ENCODE results near the gene RNF144A. TPM values are rescaled to one million over a fixed set of nuclear protein-coding genes. Genes with fewer than 3 reads are reported as not detected.

Gene RNF144A
- total and polyA plus RNA-seq, 2 experiments from 2014 or later = 2.8 to 14.7 TPM

DNA sequence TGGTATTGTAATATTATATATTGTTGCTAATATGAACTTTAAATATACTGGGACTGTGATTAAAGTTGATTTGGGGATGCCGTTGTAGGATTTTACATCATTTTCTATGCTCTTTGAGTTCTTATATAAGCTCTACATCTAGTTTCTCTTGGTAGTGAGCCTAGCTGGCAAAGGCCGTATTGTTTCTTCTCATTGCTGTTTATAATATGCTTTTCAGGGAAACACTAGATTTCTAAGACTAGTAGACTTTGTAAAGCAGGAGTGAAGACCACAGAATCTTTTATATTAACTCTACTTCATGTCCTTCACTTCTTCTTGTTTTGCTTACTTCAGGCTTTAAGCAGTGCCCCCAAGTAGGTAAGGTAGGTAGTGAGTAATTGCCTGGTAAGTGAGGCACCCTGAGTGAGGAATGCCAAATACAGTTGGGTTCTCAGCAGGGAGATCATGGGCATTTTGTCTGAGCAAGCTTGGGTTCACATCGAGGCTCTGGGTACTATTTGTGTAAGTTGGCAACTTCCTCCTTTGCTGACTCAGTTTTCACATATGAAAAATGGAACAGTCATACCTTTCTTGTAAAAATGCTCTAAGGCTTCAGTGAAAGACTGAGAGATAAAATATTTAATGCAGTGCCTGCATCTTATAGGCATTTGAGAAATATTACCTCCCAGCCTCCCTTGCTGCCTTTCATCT lies 96.4 kb downstream of the RNF144A start:
- DNase-seq (ENCODE audit: low spot score) (no peak), ATAC-seq (no peak)
- H3K27me3 Mint-ChIP-seq (ENCODE audit: insufficient read depth, low read depth, poor library complexity) = peaks cover 3% of the 10 kb centered on the region
- Histone ChIP-seq H3K4me1 (ENCODE audit: insufficient read depth) (0 out of 2 replicates have a peak, but pooled peaks cover 6% of the 10 kb centered on the region), H4K20me1 (replicated peaks; ENCODE audit: insufficient read depth) (no peaks in the 10 kb centered on the region), H2AFZ (no peak overlapping the region), H3K27ac (ENCODE audit: low read depth) (no peak overlapping the region), H3K27me3 (ENCODE audit: insufficient read depth) (no peaks in the 10 kb centered on the region), H3K36me3 (ENCODE audit: insufficient read depth) (no peaks in the 10 kb centered on the region), H3K79me2 (replicated peaks; ENCODE audit: insufficient read depth) (no peaks in the 10 kb centered on the region), H3K4me3 (no peak overlapping the region), H3K4me2 (no peak overlapping the region), H3K9me2 (ENCODE audit: insufficient read depth) (no peaks in the 10 kb centered on the region), H3F3A (replicated peaks; ENCODE audit: low read depth) (no peaks in the 10 kb centered on the region)
- H3K9me3 Mint-ChIP-seq = no peaks in the 10 kb centered on the region
- H3K4me3 Mint-ChIP-seq = no peak overlapping the region
- H3K27ac Mint-ChIP-seq = no peak overlapping the region
- peaks cover 16% of the 10 kb centered on the region for H3K4me1 Mint-ChIP-seq
- H3K36me3 Mint-ChIP-seq (ENCODE audit: low read depth) = no peaks in the 10 kb centered on the region
- TF ChIP-seq ZNF114 (CRISPR knock-in tag; IDR thresholded peaks at IDR 0.05) = no peak
- TF ChIP-seq, protein P1, sequence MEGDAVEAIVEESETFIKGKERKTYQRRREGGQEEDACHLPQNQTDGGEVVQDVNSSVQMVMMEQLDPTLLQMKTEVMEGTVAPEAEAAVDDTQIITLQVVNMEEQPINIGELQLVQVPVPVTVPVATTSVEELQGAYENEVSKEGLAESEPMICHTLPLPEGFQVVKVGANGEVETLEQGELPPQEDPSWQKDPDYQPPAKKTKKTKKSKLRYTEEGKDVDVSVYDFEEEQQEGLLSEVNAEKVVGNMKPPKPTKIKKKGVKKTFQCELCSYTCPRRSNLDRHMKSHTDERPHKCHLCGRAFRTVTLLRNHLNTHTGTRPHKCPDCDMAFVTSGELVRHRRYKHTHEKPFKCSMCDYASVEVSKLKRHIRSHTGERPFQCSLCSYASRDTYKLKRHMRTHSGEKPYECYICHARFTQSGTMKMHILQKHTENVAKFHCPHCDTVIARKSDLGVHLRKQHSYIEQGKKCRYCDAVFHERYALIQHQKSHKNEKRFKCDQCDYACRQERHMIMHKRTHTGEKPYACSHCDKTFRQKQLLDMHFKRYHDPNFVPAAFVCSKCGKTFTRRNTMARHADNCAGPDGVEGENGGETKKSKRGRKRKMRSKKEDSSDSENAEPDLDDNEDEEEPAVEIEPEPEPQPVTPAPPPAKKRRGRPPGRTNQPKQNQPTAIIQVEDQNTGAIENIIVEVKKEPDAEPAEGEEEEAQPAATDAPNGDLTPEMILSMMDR (conservative IDR thresholded peaks at IDR 0.05; ENCODE audit: low read depth in 2 of 2) = no peak

DNA sequence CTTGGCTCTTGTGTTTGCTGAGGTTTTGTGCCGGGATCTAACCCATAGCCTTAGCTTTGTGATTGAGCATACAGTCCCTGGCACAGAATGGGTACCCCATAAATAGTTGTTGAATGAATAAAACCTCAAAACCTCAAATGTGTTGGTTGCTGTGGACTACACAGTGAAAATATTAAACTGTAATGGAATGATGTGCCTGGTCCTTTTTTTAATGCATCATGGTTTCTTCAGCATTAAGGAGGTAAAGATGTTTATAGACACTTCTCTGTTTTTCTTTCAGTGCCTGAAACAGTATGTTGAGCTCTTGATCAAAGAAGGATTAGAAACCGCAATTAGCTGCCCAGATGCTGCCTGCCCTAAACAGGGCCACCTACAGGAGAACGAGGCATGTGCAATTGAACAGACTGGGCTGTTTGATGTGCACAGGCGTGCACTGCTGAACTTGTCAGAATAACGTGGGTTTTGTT lies 97.0 kb downstream of the RNF144A start:
- no peak overlapping the region for H3K4me2 ChIP-seq
- peak; percentile 74 for ATAC-seq
- H3K79me2 ChIP-seq (replicated peaks; ENCODE audit: insufficient read depth) = no peaks in the 10 kb centered on the region
- H3K36me3 ChIP-seq (ENCODE audit: insufficient read depth) = no peaks in the 10 kb centered on the region
- H3F3A ChIP-seq (replicated peaks; ENCODE audit: low read depth) = no peaks in the 10 kb centered on the region
- no peak overlapping the region for H2AFZ ChIP-seq
- Mint-ChIP-seq H3K9me3 (no peaks in the 10 kb centered on the region), H3K27me3 (ENCODE audit: insufficient read depth, low read depth, poor library complexity) (no peaks in the 10 kb centered on the region), H3K4me3 (no peak overlapping the region), H3K36me3 (ENCODE audit: low read depth) (no peaks in the 10 kb centered on the region), H3K27ac (no peak overlapping the region), H3K4me1 (peaks cover 16% of the 10 kb centered on the region)
- no peak overlapping the region for H3K27ac ChIP-seq (ENCODE audit: low read depth)
- DNase-seq (ENCODE audit: low spot score) = peak; percentile 54
- H3K27me3 ChIP-seq (ENCODE audit: insufficient read depth) = no peaks in the 10 kb centered on the region
- TF ChIP-seq, protein P1 (conservative IDR thresholded peaks at IDR 0.05; ENCODE audit: low read depth in 2 of 2) = peak; percentile 71 to 76
- TF ChIP-seq ZNF331 (CRISPR knock-in tag; IDR thresholded peaks at IDR 0.05; ENCODE audit: low read depth) (no peak), CREB1 (CRISPR knock-in tag; IDR thresholded peaks at IDR 0.05; ENCODE audit: low read depth) (no peak)
- H3K9me2 ChIP-seq (ENCODE audit: insufficient read depth) = no peaks in the 10 kb centered on the region
- H3K4me1 ChIP-seq (ENCODE audit: insufficient read depth) = 0 out of 2 replicates have a peak, but pooled peaks cover 6% of the 10 kb centered on the region
- no peak overlapping the region for H3K4me3 ChIP-seq
- no peaks in the 10 kb centered on the region for H4K20me1 ChIP-seq (replicated peaks; ENCODE audit: insufficient read depth)
